GM13976 (cell line): ENCODE results near the gene CASK.

Source experiments
- DNase-seq: peaks from one replicate; pipeline ENCODE4 v3.0.0; 2012; ENCODE audit warnings: low spot score
- CTCF ChIP-seq: IDR thresholded peaks from 2 replicates; pipeline ENCODE4 v1.5.1; 2012; ENCODE audit warnings: borderline replicate concordance, mild to moderate bottlenecking; ENCODE audit not compliant: insufficient read depth; ENCODE audit errors: extremely low read depth, missing control alignments, control extremely low read depth
- in situ Hi-C: fragments of 300-500 bp; cut with MboI; formaldehyde crosslinking; loops from one replicate; pipeline ENCODE4 v1.12.0; 2022; ENCODE audit warnings: low sequenced_read_pairs, mixed read lengths, inconsistent platforms; ENCODE audit not compliant: unreplicated experiment

Gene CASK

GRCh38 chrX:41522671-41523070, 400.7 kb downstream of the CASK start:
- no peak for TF ChIP-seq CTCF
- in situ Hi-C loops: no loop called here
- no peak for DNase-seq

DNA sequence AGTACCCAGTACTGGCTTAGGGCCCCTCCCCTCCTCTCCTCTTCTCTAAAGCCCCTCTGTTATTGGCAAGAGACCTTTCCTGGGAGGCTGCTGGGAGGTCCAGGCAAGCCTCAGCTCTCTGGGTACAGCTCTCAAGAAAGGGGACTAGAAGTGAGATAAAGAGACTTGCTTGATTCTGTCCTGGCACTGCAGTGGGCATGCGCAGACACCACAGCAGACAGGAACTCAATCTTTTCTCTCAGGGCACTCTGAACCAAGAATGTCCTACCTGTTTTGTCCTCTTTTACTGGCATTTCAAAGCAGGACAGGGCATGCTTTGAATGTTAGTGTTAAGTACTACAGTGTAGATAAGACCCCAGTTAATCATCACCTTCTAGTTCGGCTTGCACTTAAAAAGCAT, 401.3 kb downstream of the CASK start:
- DNase-seq: no peak
- in situ Hi-C loops: no loop called here
- TF ChIP-seq CTCF: no peak

DNA sequence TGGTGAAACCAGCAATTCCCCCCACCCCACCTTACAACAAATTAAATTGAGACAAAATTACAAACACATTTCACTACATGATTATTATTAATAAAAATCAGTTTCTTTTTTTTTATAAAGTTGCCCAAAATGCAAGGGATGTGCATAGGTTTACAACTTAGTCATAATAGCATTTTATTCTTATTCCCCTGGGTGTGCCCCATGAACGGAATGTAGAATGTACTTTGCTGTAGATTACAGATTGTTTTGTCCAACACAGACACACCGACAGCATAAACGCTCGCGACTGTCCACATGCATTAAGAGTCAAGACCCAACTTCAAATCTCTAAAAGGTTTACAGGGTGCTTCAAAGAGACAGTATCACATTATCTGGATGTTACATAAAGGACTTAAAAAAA, 403.9 kb downstream of the CASK start:
- in situ Hi-C loops: no loop called here
- DNase-seq: no peak
- no peak for TF ChIP-seq CTCF

GRCh38 chrX:41518841-41519220, 404.5 kb downstream of the CASK start:
- in situ Hi-C loops: no loop called here
- DNase-seq: no peak
- TF ChIP-seq CTCF: no peak

DNA sequence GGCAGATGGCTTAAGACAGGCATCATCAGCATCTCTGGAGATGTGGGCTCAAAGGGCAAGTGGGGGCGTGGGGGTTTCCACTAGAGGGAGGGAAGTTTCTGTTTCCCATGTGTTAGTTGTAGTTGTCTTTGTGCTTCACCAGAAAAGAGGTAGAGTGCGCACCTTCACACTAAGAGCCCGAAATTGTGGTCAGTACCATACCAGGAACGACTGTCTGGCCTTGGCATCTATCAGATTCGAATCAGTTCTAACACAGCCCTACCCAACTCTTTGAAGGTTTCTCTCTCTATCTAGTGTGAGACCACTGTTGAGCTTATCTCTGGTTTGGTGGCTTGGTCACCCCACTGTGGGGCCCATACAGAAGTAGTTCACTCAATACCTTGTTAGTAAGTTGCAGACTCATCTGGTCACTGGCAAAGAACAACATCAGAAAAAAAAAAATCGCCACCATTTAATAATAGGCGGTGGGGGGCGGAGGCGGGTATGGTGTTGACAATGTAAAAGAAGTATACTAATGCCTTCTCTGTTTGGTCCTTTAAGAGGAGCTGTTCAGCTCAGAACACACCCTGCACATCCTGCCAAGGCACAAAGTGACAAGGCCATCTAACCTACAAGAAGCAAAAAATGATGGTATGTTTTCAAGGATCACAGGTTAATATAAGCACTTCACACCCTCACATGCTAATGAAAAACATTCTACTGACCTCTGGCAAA, 405.1 kb downstream of the CASK start:
- no peak for TF ChIP-seq CTCF
- in situ Hi-C loops: no loop called here

DNA sequence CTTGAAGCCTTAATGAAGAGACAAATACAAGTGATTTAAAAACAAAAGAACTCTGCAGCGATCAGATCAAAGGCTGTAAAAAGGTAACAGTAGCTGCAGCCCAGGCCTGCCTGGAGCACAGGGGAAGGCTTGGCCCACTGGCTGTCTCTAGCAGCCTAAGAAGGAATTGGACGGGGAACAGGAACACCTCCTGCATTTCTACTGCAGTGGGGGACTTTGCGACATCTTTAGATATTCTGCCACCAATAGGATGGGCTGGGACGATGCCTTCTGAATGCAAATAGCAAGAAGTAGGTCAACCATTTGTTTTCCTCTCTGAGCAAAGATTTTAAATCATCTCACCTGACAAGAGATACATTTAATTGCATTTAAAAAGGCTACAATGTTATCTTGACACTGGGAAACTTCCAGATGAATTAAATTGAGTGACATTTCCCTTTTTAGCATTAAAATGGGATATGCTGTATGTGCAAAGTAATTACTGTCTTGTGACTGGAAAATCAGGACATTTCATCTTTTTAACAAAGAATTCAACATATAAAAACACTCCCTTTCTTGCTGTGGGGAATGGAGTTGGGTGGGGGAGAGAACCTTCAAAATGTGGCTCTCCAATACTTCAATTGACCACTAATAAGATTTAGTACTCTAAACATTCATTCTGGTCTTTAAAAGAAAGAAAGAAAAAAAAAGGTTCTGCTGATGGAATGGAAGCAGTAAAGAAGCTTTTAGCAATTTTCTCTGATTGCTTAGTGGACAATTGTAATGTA, 406.2 kb downstream of the CASK start:
- in situ Hi-C loops: no loop called here
- no peak for DNase-seq
- TF ChIP-seq CTCF: no peak

More for the DNA sequence above, 405.1 kb downstream of the CASK start:
- DNase-seq: no peak
